Stimulated activated CD4-positive, alpha-beta T cell treated with anti-CD3 and anti-CD28 coated beads, Interleukin-4, amount 100 ng/mL, for 24 hours (primary cell): ENCODE measurements around the gene POLDIP2.

Experiments used
- DNase-seq: peaks from one replicate; pipeline ENCODE4 v3.0.0-alpha.2; 2020

POLDIP2 gene

GRCh38 chr17:28357061-28357900, at the start of gene POLDIP2:
POLDIP2 (minus strand) TSS chr17:28357527; CDS start chr17:28357448, 79 bp downstream.
- DNase-seq, result peak; percentile 97

- no peak for DNase-seq
These were observed 49.1 kb upstream of the POLDIP2 start for GRCh38 chr17:28406473-28406814.

GRCh38 chr17:28405632-28406472, 48.5 kb upstream of the POLDIP2 start, which contains the start of gene SLC46A1:
SLC46A1 (minus strand) TSS chr17:28406212; CDS start chr17:28406114, 98 bp downstream.
- peak; percentile 67 for DNase-seq

- DNase-seq, result no peak
These were observed 47.7 kb upstream of the POLDIP2 start for GRCh38 chr17:28404812-28405570.

- no peak for DNase-seq
These were observed 47.1 kb upstream of the POLDIP2 start for GRCh38 chr17:28404461-28404811.

GRCh38 chr17:28404007-28404406, 46.7 kb upstream of the POLDIP2 start:
- no peak for DNase-seq

GRCh38 chr17:28402844-28403243, 45.5 kb upstream of the POLDIP2 start:
- DNase-seq, result no peak

GRCh38 chr17:28402224-28402630, 44.9 kb upstream of the POLDIP2 start:
- DNase-seq, result no peak

- no peak for DNase-seq
These were observed 42.5 kb upstream of the POLDIP2 start for GRCh38 chr17:28399808-28400207.

- no peak for DNase-seq
These were observed 41.1 kb upstream of the POLDIP2 start for GRCh38 chr17:28398280-28398981.

GRCh38 chr17:28397687-28398279, 40.5 kb upstream of the POLDIP2 start:
- no peak for DNase-seq

GRCh38 chr17:28397275-28397674, 39.9 kb upstream of the POLDIP2 start:
- DNase-seq, result no peak

GRCh38 chr17:28396635-28397239, 39.4 kb upstream of the POLDIP2 start:
- no peak for DNase-seq

- no peak for DNase-seq
These were observed 38.6 kb upstream of the POLDIP2 start for GRCh38 chr17:28395968-28396367.

- DNase-seq, result no peak
These were observed 38.1 kb upstream of the POLDIP2 start for GRCh38 chr17:28395426-28395825.

- no peak for DNase-seq
These were observed 37.2 kb upstream of the POLDIP2 start for GRCh38 chr17:28394337-28395116.

- no peak for DNase-seq
These were observed 35.2 kb upstream of the POLDIP2 start for GRCh38 chr17:28392491-28392890.

- DNase-seq, result no peak
These were observed 34.1 kb upstream of the POLDIP2 start for GRCh38 chr17:28391401-28391800.

GRCh38 chr17:28390984-28391383, 33.7 kb upstream of the POLDIP2 start:
- DNase-seq, result no peak

- DNase-seq, result no peak
These were observed 33.2 kb upstream of the POLDIP2 start for GRCh38 chr17:28390563-28390962.

- no peak for DNase-seq
These were observed 32.8 kb upstream of the POLDIP2 start for GRCh38 chr17:28390141-28390540.
